OCI-LY1 (cell line): Measurements from ENCODE around the gene ZFP92.
"Not testable (repeated sequence)": the region's sequence is repeated elsewhere in the genome, so short reads cannot be mapped to it uniquely, and the experiment has no call there.

Source experiments
- H2AFZ ChIP-seq: fragments of 200-600 bp; sonication (generic), shearing (Covaris generic); 2 replicates; pipeline ENCODE4 v1.6.0; 2014; ENCODE audit warnings: antibody characterized with exemption, mild to moderate bottlenecking, low read length
- H3F3A ChIP-seq: fragments of 200-600 bp; sonication (generic), shearing (Covaris generic); 2 replicates; pipeline ENCODE4 v1.6.0; 2014; ENCODE audit warnings: mild to moderate bottlenecking, antibody characterized with exemption, low read length, moderate library complexity; ENCODE audit not compliant: insufficient read depth
- H3K27ac ChIP-seq: fragments of 200-600 bp; sonication (generic); 2 replicates; pipeline ENCODE4 v1.5.1; 2014; ENCODE audit warnings: low read length, mixed run types, mild to moderate bottlenecking, low read depth; ENCODE audit not compliant: poor library complexity, severe bottlenecking
- H3K27me3 ChIP-seq: fragments of 200-600 bp; sonication (generic); 2 replicates; pipeline ENCODE4 v1.6.0; 2014; ENCODE audit warnings: antibody characterized with exemption, mild to moderate bottlenecking, low read length, moderate library complexity; ENCODE audit not compliant: insufficient read depth
- H3K36me3 ChIP-seq: fragments of 200-600 bp; sonication (generic); 2 replicates; pipeline ENCODE4 v1.6.1; 2014; ENCODE audit warnings: mild to moderate bottlenecking, antibody characterized with exemption, low read length, moderate library complexity, mixed read lengths; ENCODE audit not compliant: insufficient read depth
- H3K4me1 ChIP-seq: fragments of 200-600 bp; sonication (generic); 2 replicates; pipeline ENCODE4 v1.5.1; 2014; ENCODE audit warnings: mild to moderate bottlenecking, low read length, moderate library complexity; ENCODE audit not compliant: insufficient read depth, severe bottlenecking
- H3K4me2 ChIP-seq: fragments of 200-600 bp; sonication (generic), shearing (Covaris generic); 2 replicates; pipeline ENCODE4 v1.6.1; 2014; ENCODE audit warnings: low read length
- H3K4me3 ChIP-seq: fragments of 200-600 bp; sonication (generic); 2 replicates; pipeline ENCODE4 v1.5.1; 2014; ENCODE audit warnings: low read length, low read depth, mild to moderate bottlenecking, mixed read lengths; ENCODE audit not compliant: poor library complexity, severe bottlenecking
- H3K79me2 ChIP-seq: fragments of 200-600 bp; shearing (Covaris generic); 2 replicates; pipeline ENCODE4 v1.6.1; 2016; ENCODE audit warnings: mixed run types, low read length, mixed read lengths; ENCODE audit not compliant: insufficient read depth
- H3K9ac ChIP-seq: fragments of 200-600 bp; sonication (generic), shearing (Covaris generic); 2 replicates; pipeline ENCODE4 v1.6.1; 2014; ENCODE audit warnings: mild to moderate bottlenecking, low read length, mixed read lengths
- H3K9me2 ChIP-seq: fragments of 200-600 bp; sonication (generic), shearing (Covaris generic); 2 replicates; pipeline ENCODE4 v1.6.1; 2014; ENCODE audit warnings: low read depth, mild to moderate bottlenecking, low read length, mixed read lengths
- H3K9me3 ChIP-seq: fragments of 200-600 bp; shearing (Covaris generic); 2 replicates; pipeline ENCODE4 v1.6.1; 2014; ENCODE audit warnings: low read length, mixed read lengths
- H4K20me1 ChIP-seq: fragments of 200-600 bp; sonication (generic), shearing (Covaris generic); 2 replicates; pipeline ENCODE4 v1.6.0; 2016; ENCODE audit warnings: mild to moderate bottlenecking, low read length; ENCODE audit not compliant: insufficient read depth
- CTCF ChIP-seq: fragments of 200-600 bp; sonication (generic), shearing (Covaris generic); IDR thresholded peaks from 2 replicates; pipeline ENCODE4 v1.5.1; 2017; ENCODE audit warnings: mild to moderate bottlenecking, antibody characterized with exemption, low read length, moderate library complexity, mixed read lengths
- EZH2 ChIP-seq: fragments of 200-600 bp; sonication (generic), shearing (Covaris generic); IDR thresholded peaks from 2 replicates; pipeline ENCODE4 v1.8.0; 2017; ENCODE audit warnings: borderline replicate concordance, mixed run types, mild to moderate bottlenecking, antibody characterized with exemption, low read length, moderate library complexity, mixed read lengths

Gene ZFP92

GRCh38 chrX:153388722-153389459 lies 22.4 kb upstream of the ZFP92 start:
- Histone ChIP-seq H3K4me2 (no peak overlapping the region), H3K9ac (no peak overlapping the region), H2AFZ (no peak overlapping the region), H4K20me1 (no peaks in the 10 kb centered on the region), H3K4me3 (no peak overlapping the region), H3K4me1 (no peaks in the 10 kb centered on the region), H3K79me2 (no peaks in the 10 kb centered on the region), H3F3A (no peaks in the 10 kb centered on the region), H3K27me3 (no peaks in the 10 kb centered on the region), H3K27ac (no peak overlapping the region), H3K9me2 (no peaks in the 10 kb centered on the region), H3K36me3 (no peaks in the 10 kb centered on the region), H3K9me3 (no peaks in the 10 kb centered on the region)
- TF ChIP-seq EZH2: no peak
- no peak for TF ChIP-seq CTCF

DNA sequence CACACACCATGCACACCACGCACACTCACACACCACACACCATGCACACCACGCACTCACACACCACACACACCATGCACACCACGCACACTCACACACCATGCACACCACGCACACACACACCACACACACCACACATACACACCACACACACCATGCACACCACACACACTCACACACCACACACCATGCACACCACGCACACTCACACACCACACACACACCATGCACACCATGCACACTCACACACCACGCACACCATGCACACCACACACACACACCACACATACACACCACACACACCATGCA lies 21.9 kb upstream of the ZFP92 start:
- not testable (repeated sequence) for H2AFZ ChIP-seq, H3K27me3 ChIP-seq, H3F3A ChIP-seq, H3K36me3 ChIP-seq, H4K20me1 ChIP-seq, H3K79me2 ChIP-seq, H3K9me2 ChIP-seq, H3K9ac ChIP-seq, H3K27ac ChIP-seq, H3K4me2 ChIP-seq, H3K4me3 ChIP-seq, H3K4me1 ChIP-seq, H3K9me3 ChIP-seq

GRCh38 chrX:153392642-153393321 lies 18.5 kb upstream of the ZFP92 start:
- no peaks in the 10 kb centered on the region for H3K9me2 ChIP-seq
- no peaks in the 10 kb centered on the region for H3K4me1 ChIP-seq
- no peaks in the 10 kb centered on the region for H4K20me1 ChIP-seq
- TF ChIP-seq CTCF (no peak), EZH2 (no peak)
- no peak overlapping the region for H2AFZ ChIP-seq
- H3K27ac ChIP-seq: no peak overlapping the region
- no peaks in the 10 kb centered on the region for H3K27me3 ChIP-seq
- no peaks in the 10 kb centered on the region for H3K9me3 ChIP-seq
- no peak overlapping the region for H3K9ac ChIP-seq
- H3K4me2 ChIP-seq: no peak overlapping the region
- H3F3A ChIP-seq: no peaks in the 10 kb centered on the region
- no peaks in the 10 kb centered on the region for H3K79me2 ChIP-seq
- no peaks in the 10 kb centered on the region for H3K36me3 ChIP-seq
- no peak overlapping the region for H3K4me3 ChIP-seq

- H3K36me3 ChIP-seq: no peaks in the 10 kb centered on the region
- no peak overlapping the region for H3K4me3 ChIP-seq
- H2AFZ ChIP-seq: no peak overlapping the region
- no peaks in the 10 kb centered on the region for H3K27me3 ChIP-seq
- no peaks in the 10 kb centered on the region for H3K9me3 ChIP-seq
- no peaks in the 10 kb centered on the region for H3K79me2 ChIP-seq
- H3K4me1 ChIP-seq: no peaks in the 10 kb centered on the region
- no peaks in the 10 kb centered on the region for H3K9me2 ChIP-seq
- H4K20me1 ChIP-seq: no peaks in the 10 kb centered on the region
- no peak overlapping the region for H3K4me2 ChIP-seq
- TF ChIP-seq CTCF: no peak
- TF ChIP-seq EZH2: no peak
- no peak overlapping the region for H3K9ac ChIP-seq
- H3K27ac ChIP-seq: no peak overlapping the region
- no peaks in the 10 kb centered on the region for H3F3A ChIP-seq
Measured at GRCh38 chrX:153394612-153395011, 16.7 kb upstream of the ZFP92 start.
